GM12878 (cell line): ENCODE measurements around the gene PPIG. TPM values are rescaled to one million over a fixed set of nuclear protein-coding genes. Genes with fewer than 3 reads are reported as not detected.

ENCODE experiments used
- ATAC-seq: fragments of 200-7000 bp; cut with Tn5 transposase; 3 replicates; pipeline ENCODE4 v1.9.1; 2020; ENCODE audit warnings: mild to moderate bottlenecking, moderate library complexity
- BruUV-seq: library from RNA; stranded (reverse); fragments of 400-500 nt; replicated peaks from 2 replicates; lab custom pipeline; 2021; lab: Mats Ljungman, UMichigan
- CTCF ChIA-PET: fragments of 300-600 bp; sonication (Branson Sonifier 250); formaldehyde crosslinking; extraction: SDS; loops from one replicate; lab custom pipeline; 2021; ENCODE audit warnings: inconsistent platforms; lab: Yijun Ruan, JAX
- POLR2A ChIA-PET: fragments of 350-600 bp; formaldehyde crosslinking; extraction: SDS; loops from one replicate; lab custom pipeline; 2021; ENCODE audit warnings: inconsistent platforms; lab: Charles Lee
- RAD21 ChIA-PET: fragments of 300-600 bp; sonication (Branson Sonifier 250); formaldehyde crosslinking; loops from one replicate; lab custom pipeline; 2023; ENCODE audit warnings: antibody characterized with exemption; ENCODE audit not compliant: unreplicated experiment; lab: Charles Lee
- SMC1A ChIA-PET: fragments of 300-600 bp; sonication (Branson Sonifier 250); formaldehyde crosslinking; loops from one replicate; lab custom pipeline; 2023; ENCODE audit not compliant: unreplicated experiment, uncharacterized antibody; lab: Charles Lee
- DNase-seq: peaks from one replicate; pipeline ENCODE4 v3.0.0-alpha.2; 2011; ENCODE audit warnings: low read depth, low spot score
- FAIRE-seq: peaks from 3 replicates; lab custom pipeline; 2011; peaks lifted over from hg19 to GRCh38; lab: Jason Lieb, UNC
- H2AFZ ChIP-seq: 2 replicates; pipeline ENCODE4 v1.6.0; 2011; ENCODE audit warnings: low read depth, low read length, control low read depth; ENCODE audit not compliant: control insufficient read depth
- H3K27ac ChIP-seq: 2 replicates; pipeline ENCODE4 v1.5.1; 2011; ENCODE audit warnings: control low read depth; ENCODE audit not compliant: control insufficient read depth, insufficient read depth
- H3K27me3 ChIP-seq, 2 experiments: replicated peaks in 1 of 2; 2 replicates each; pipeline versions ENCODE4 v1.6.0 to v1.6.1; 2011; ENCODE audit warnings: low read length in 1 of 2; ENCODE audit not compliant: control insufficient read depth in 2 of 2, insufficient read depth in 2 of 2
- H3K36me3 ChIP-seq, 2 experiments: 2 replicates each; pipeline ENCODE4 v1.5.1; 2011; ENCODE audit warnings: low read length in 1 of 2; ENCODE audit not compliant: control insufficient read depth in 2 of 2, insufficient read depth in 2 of 2
- H3K4me1 ChIP-seq: 2 replicates; pipeline ENCODE4 v1.6.1; 2011; ENCODE audit warnings: mild to moderate bottlenecking, low read length, moderate library complexity, mixed read lengths; ENCODE audit not compliant: control insufficient read depth, insufficient read depth
- H3K4me2 ChIP-seq: 2 replicates; pipeline ENCODE4 v1.6.0; 2011; ENCODE audit warnings: control low read depth; ENCODE audit not compliant: control insufficient read depth, insufficient read depth
- H3K4me3 ChIP-seq: fragments of 200-600 bp; sonication (generic); 2 replicates; pipeline ENCODE4 v1.5.1; 2016
- H3K79me2 ChIP-seq: 2 replicates; pipeline ENCODE4 v1.6.0; 2011; ENCODE audit warnings: low read length; ENCODE audit not compliant: control insufficient read depth, insufficient read depth
- H3K9ac ChIP-seq: 2 replicates; pipeline ENCODE4 v1.8.0; 2011; ENCODE audit warnings: low read length, control low read depth, mixed read lengths; ENCODE audit not compliant: control insufficient read depth, insufficient read depth
- H3K9me3 ChIP-seq: replicated peaks from 3 replicates; pipeline ENCODE4 v1.5.1; 2011; ENCODE audit warnings: mild to moderate bottlenecking, low read length; ENCODE audit not compliant: control insufficient read depth, insufficient read depth
- H4K20me1 ChIP-seq: 2 replicates; pipeline ENCODE4 v1.6.0; 2011; ENCODE audit not compliant: control insufficient read depth, insufficient read depth
- BHLHE40 ChIP-seq, 2 experiments: fragments of 450-650 bp in 1 of 2; IDR thresholded peaks; 2 replicates each; pipeline ENCODE4 v1.6.1; 2011 to 2017; ENCODE audit warnings: low read depth in 2 of 2, borderline replicate concordance in 1 of 2, improper control_type of control experiment in 1 of 2, low read length in 1 of 2, mild to moderate bottlenecking in 1 of 2
- IKZF2 ChIP-seq, 2 experiments: fragments of 450-650 bp; IDR thresholded peaks; 2 replicates each; pipeline ENCODE4 v1.6.1; 2017; ENCODE audit warnings: mild to moderate bottlenecking in 2 of 2, moderate library complexity in 2 of 2
- MYC ChIP-seq: IDR thresholded peaks from 2 replicates; pipeline ENCODE4 v1.6.1; 2011; ENCODE audit warnings: mild to moderate bottlenecking, low read length, moderate library complexity, inconsistent platforms; ENCODE audit not compliant: insufficient read depth, insufficient replicate concordance, insufficient read length, severe bottlenecking
- NRF1 ChIP-seq: conservative IDR thresholded peaks from 2 replicates; pipeline ENCODE4 v1.6.1; 2011; ENCODE audit warnings: mild to moderate bottlenecking, low read depth, low read length, improper control_type of control experiment
- TARDBP ChIP-seq: IDR thresholded peaks from 2 replicates; pipeline ENCODE4 v1.6.1; 2016; ENCODE audit warnings: borderline replicate concordance
- WGBS: methylation state at CpG from one replicate; pipeline ENCODE4 v1.1.6; 2016; ENCODE audit warnings: low lambda C conversion rate; ENCODE audit not compliant: insufficient replicate concordance, insufficient coverage; ENCODE audit errors: missing lambda C conversion rate; 5-methylcytosine and 5-hydroxymethylcytosine counted together
- in situ Hi-C: fragments of 300-500 bp; cut with MboI; formaldehyde crosslinking; loops from 9 replicates; pipeline ENCODE4 v1.14.3; 2018; ENCODE audit warnings: mixed read lengths
- intact Hi-C: fragments of 100-400 bp; cut with micrococcal nuclease; formaldehyde crosslinking; loops from one replicate; pipeline ENCODE4 v1.14.2; 2022; ENCODE audit not compliant: unreplicated experiment
- polyA plus RNA-seq, 11 experiments: library from polyadenylated mRNA; depleted of rRNA in 4 of 11; unstranded in 6 of 11; stranded (reverse) in 5 of 11; fragments of >200 nt; fragmentation: Nextera tagmentation in 4 of 11; fragmentation: Illumina TruSeq in 1 of 11; extraction: Ambion mirVana in 4 of 11; extraction: Trizol in 1 of 11; gene quantifications; 1 replicate in 1 of 11; 2 replicates in 10 of 11; pipeline versions ENCODE4 v1.2.1 to v1.2.3, GENCODE V29; 2011 to 2016; ENCODE audit warnings: inconsistent platforms in 2 of 11, missing spikeins in 2 of 11, low read depth in 1 of 11
- total RNA-seq, 4 experiments: library from RNA; depleted of rRNA in 3 of 4; stranded (reverse); fragments of >200 nt in 3 of 4; fragmentation: Illumina TruSeq in 1 of 4; extraction: Trizol in 1 of 4; gene quantifications; 2 replicates each; pipeline versions ENCODE4 v1.2.1 to v1.2.3, GENCODE V29; 2013 to 2021
- TF ChIP-seq, protein P1 (sequence below), 3 experiments: IDR thresholded peaks in 2 of 3; conservative IDR thresholded peaks in 1 of 3; 2 replicates each; pipeline ENCODE4 v1.5.1; 2011; ENCODE audit warnings: low read depth in 3 of 3, low read length in 3 of 3, mild to moderate bottlenecking in 3 of 3, control low read depth in 2 of 3, moderate library complexity in 2 of 3, inconsistent platforms in 1 of 3, mixed read lengths in 1 of 3; ENCODE audit not compliant: control insufficient read depth in 2 of 3, insufficient read depth in 1 of 3; ENCODE audit errors: extremely low read depth in 1 of 3
- TF ChIP-seq, protein P2 (sequence below): fragments of 450-650 bp; IDR thresholded peaks from 2 replicates; pipeline ENCODE4 v1.6.1; 2017; ENCODE audit warnings: mild to moderate bottlenecking, low read depth, inconsistent platforms; ENCODE audit not compliant: poor library complexity, severe bottlenecking
- TF ChIP-seq, protein P3 (sequence below): IDR thresholded peaks from 2 replicates; pipeline ENCODE4 v1.6.1; 2012; ENCODE audit warnings: improper control_type of control experiment, low read depth, low read length; ENCODE audit not compliant: insufficient replicate concordance
- TF ChIP-seq, protein P4 (sequence below): IDR thresholded peaks from 2 replicates; pipeline ENCODE4 v1.6.1; 2012; ENCODE audit warnings: low read depth, low read length, improper control_type of control experiment

PPIG gene
- total and polyA plus RNA-seq, 10 of the 15 experiments (the other 5 are each of a cell fraction or from before 2014, with no cell fraction given): 22.3 to 147 (median 95.2) TPM

DNA sequence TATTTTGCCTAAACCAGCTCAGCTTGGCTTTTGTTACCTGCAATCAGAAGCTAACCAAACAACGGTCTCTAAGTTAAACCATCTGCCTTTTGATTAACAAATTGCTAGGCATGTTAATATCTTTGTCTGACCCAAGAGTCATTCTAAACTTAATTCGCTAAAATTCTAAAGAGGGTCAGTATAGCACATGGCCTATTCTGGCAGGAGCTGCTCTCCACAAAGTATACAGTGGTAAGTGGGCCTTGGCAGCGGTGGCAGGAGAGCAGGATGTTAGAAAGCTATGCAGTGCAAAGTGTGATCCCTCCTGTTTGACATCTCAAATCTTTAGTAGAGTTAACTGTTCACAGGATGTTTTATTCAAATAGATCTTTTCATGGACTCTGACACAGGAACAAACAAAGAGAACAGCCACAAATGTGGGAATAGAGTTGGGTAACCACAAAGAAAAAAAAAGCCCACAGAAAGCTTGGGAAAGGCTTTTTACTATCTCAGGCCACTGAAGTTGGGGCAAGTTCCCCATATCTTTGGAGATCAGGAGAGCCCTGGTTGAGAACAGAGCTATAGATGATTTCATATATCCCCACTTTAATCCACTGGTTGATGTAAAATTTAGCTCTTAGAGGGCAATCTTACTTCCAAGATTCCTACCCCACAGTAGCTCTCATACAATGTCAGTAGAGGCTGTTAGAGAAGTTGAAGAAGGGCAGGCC lies 99.4 kb downstream of the PPIG start:
- Histone ChIP-seq H3K27ac (no peak overlapping the region), H3K4me2 (no peak overlapping the region), H3K36me3 (no peaks in the 10 kb centered on the region), H2AFZ (no peak overlapping the region), H4K20me1 (no peaks in the 10 kb centered on the region), H3K4me1 (no peaks in the 10 kb centered on the region), H3K79me2 (no peaks in the 10 kb centered on the region), H3K9ac (no peak overlapping the region), H3K27me3 (no peaks in the 10 kb centered on the region), H3K4me3 (no peak overlapping the region), H3K9me3 (no peaks in the 10 kb centered on the region)
- CTCF ChIA-PET: interaction anchor here (1.0 to 1.1 kb wide), 2 partner anchors 9 to 12 kb away, joined by 3 read pairs; no protein-coding TSS in a partner anchor
- no TSS peak for BruUV-seq
- POLR2A ChIA-PET: interaction anchor here (0.5 to 1.3 kb wide), 2 partner anchors 9 to 75 kb away, joined by 3 to 5 read pairs; no protein-coding TSS in a partner anchor
- 56% methylated on average over 3 of the region's 3 CpGs for WGBS
- RAD21 ChIA-PET: interaction anchor here (0.6 kb wide), 2 partner anchors 87 to 268 kb away, joined by 3 read pairs; no protein-coding TSS in a partner anchor
- ATAC-seq: no peak; the same call in 2 of the 3 replicates
- in situ Hi-C loops: no loop called here
- no peak for FAIRE-seq
- no peak for DNase-seq
- SMC1A ChIA-PET: interaction anchor here (0.9 kb wide), 1 partner anchor 9 kb away, joined by 3 read pairs; no protein-coding TSS in a partner anchor
- intact Hi-C loops: no loop called here
- TF ChIP-seq IKZF2 (IDR thresholded peaks at IDR 0.05) (no peak), NRF1 (no peak), BHLHE40 (IDR thresholded peaks at IDR 0.05; ENCODE audit: borderline replicate concordance in 1 of 2, low read depth in 2 of 2, low read length in 1 of 2) (no peak), MYC (no peak), TARDBP (no peak)
- TF ChIP-seq, protein P1, sequence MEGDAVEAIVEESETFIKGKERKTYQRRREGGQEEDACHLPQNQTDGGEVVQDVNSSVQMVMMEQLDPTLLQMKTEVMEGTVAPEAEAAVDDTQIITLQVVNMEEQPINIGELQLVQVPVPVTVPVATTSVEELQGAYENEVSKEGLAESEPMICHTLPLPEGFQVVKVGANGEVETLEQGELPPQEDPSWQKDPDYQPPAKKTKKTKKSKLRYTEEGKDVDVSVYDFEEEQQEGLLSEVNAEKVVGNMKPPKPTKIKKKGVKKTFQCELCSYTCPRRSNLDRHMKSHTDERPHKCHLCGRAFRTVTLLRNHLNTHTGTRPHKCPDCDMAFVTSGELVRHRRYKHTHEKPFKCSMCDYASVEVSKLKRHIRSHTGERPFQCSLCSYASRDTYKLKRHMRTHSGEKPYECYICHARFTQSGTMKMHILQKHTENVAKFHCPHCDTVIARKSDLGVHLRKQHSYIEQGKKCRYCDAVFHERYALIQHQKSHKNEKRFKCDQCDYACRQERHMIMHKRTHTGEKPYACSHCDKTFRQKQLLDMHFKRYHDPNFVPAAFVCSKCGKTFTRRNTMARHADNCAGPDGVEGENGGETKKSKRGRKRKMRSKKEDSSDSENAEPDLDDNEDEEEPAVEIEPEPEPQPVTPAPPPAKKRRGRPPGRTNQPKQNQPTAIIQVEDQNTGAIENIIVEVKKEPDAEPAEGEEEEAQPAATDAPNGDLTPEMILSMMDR (IDR thresholded peaks at IDR 0.05 in 2 of 3, conservative IDR thresholded peaks at IDR 0.05 in 1 of 3; ENCODE audit: control insufficient read depth in 2 of 3, extremely low read depth in 1 of 3, insufficient read depth in 1 of 3, low read depth in 3 of 3, low read length in 3 of 3): no peak
- TF ChIP-seq, protein P2, sequence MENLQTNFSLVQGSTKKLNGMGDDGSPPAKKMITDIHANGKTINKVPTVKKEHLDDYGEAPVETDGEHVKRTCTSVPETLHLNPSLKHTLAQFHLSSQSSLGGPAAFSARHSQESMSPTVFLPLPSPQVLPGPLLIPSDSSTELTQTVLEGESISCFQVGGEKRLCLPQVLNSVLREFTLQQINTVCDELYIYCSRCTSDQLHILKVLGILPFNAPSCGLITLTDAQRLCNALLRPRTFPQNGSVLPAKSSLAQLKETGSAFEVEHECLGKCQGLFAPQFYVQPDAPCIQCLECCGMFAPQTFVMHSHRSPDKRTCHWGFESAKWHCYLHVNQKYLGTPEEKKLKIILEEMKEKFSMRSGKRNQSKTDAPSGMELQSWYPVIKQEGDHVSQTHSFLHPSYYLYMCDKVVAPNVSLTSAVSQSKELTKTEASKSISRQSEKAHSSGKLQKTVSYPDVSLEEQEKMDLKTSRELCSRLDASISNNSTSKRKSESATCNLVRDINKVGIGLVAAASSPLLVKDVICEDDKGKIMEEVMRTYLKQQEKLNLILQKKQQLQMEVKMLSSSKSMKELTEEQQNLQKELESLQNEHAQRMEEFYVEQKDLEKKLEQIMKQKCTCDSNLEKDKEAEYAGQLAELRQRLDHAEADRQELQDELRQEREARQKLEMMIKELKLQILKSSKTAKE: no peak
- TF ChIP-seq, protein P3, sequence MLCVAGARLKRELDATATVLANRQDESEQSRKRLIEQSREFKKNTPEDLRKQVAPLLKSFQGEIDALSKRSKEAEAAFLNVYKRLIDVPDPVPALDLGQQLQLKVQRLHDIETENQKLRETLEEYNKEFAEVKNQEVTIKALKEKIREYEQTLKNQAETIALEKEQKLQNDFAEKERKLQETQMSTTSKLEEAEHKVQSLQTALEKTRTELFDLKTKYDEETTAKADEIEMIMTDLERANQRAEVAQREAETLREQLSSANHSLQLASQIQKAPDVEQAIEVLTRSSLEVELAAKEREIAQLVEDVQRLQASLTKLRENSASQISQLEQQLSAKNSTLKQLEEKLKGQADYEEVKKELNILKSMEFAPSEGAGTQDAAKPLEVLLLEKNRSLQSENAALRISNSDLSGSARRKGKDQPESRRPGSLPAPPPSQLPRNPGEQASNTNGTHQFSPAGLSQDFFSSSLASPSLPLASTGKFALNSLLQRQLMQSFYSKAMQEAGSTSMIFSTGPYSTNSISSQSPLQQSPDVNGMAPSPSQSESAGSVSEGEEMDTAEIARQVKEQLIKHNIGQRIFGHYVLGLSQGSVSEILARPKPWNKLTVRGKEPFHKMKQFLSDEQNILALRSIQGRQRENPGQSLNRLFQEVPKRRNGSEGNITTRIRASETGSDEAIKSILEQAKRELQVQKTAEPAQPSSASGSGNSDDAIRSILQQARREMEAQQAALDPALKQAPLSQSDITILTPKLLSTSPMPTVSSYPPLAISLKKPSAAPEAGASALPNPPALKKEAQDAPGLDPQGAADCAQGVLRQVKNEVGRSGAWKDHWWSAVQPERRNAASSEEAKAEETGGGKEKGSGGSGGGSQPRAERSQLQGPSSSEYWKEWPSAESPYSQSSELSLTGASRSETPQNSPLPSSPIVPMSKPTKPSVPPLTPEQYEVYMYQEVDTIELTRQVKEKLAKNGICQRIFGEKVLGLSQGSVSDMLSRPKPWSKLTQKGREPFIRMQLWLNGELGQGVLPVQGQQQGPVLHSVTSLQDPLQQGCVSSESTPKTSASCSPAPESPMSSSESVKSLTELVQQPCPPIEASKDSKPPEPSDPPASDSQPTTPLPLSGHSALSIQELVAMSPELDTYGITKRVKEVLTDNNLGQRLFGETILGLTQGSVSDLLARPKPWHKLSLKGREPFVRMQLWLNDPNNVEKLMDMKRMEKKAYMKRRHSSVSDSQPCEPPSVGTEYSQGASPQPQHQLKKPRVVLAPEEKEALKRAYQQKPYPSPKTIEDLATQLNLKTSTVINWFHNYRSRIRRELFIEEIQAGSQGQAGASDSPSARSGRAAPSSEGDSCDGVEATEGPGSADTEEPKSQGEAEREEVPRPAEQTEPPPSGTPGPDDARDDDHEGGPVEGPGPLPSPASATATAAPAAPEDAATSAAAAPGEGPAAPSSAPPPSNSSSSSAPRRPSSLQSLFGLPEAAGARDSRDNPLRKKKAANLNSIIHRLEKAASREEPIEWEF: no peak
- TF ChIP-seq, protein P4, sequence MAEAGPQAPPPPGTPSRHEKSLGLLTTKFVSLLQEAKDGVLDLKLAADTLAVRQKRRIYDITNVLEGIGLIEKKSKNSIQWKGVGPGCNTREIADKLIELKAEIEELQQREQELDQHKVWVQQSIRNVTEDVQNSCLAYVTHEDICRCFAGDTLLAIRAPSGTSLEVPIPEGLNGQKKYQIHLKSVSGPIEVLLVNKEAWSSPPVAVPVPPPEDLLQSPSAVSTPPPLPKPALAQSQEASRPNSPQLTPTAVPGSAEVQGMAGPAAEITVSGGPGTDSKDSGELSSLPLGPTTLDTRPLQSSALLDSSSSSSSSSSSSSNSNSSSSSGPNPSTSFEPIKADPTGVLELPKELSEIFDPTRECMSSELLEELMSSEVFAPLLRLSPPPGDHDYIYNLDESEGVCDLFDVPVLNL: no peak
